HK-2 (cell line): ENCODE measurements around the gene WASHC2C.
"Not testable (repeated sequence)": the region's sequence is repeated elsewhere in the genome, so short reads cannot be mapped to it uniquely, and the experiment has no call there.

Source experiments
- DNase-seq: peaks from one replicate; pipeline ENCODE4 v3.0.0-alpha.2; 2018; ENCODE audit not compliant: unreplicated experiment

The WASHC2C gene, protein sequence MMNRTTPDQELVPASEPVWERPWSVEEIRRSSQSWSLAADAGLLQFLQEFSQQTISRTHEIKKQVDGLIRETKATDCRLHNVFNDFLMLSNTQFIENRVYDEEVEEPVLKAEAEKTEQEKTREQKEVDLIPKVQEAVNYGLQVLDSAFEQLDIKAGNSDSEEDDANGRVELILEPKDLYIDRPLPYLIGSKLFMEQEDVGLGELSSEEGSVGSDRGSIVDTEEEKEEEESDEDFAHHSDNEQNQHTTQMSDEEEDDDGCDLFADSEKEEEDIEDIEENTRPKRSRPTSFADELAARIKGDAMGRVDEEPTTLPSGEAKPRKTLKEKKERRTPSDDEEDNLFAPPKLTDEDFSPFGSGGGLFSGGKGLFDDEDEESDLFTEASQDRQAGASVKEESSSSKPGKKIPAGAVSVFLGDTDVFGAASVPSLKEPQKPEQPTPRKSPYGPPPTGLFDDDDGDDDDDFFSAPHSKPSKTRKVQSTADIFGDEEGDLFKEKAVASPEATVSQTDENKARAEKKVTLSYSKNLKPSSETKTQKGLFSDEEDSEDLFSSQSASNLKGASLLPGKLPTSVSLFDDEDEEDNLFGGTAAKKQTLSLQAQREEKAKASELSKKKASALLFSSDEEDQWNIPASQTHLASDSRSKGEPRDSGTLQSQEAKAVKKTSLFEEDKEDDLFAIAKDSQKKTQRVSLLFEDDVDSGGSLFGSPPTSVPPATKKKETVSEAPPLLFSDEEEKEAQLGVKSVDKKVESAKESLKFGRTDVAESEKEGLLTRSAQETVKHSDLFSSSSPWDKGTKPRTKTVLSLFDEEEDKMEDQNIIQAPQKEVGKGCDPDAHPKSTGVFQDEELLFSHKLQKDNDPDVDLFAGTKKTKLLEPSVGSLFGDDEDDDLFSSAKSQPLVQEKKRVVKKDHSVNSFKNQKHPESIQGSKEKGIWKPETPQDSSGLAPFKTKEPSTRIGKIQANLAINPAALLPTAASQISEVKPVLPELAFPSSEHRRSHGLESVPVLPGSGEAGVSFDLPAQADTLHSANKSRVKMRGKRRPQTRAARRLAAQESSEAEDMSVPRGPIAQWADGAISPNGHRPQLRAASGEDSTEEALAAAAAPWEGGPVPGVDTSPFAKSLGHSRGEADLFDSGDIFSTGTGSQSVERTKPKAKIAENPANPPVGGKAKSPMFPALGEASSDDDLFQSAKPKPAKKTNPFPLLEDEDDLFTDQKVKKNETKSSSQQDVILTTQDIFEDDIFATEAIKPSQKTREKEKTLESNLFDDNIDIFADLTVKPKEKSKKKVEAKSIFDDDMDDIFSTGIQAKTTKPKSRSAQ (N-terminal part only)

DNA sequence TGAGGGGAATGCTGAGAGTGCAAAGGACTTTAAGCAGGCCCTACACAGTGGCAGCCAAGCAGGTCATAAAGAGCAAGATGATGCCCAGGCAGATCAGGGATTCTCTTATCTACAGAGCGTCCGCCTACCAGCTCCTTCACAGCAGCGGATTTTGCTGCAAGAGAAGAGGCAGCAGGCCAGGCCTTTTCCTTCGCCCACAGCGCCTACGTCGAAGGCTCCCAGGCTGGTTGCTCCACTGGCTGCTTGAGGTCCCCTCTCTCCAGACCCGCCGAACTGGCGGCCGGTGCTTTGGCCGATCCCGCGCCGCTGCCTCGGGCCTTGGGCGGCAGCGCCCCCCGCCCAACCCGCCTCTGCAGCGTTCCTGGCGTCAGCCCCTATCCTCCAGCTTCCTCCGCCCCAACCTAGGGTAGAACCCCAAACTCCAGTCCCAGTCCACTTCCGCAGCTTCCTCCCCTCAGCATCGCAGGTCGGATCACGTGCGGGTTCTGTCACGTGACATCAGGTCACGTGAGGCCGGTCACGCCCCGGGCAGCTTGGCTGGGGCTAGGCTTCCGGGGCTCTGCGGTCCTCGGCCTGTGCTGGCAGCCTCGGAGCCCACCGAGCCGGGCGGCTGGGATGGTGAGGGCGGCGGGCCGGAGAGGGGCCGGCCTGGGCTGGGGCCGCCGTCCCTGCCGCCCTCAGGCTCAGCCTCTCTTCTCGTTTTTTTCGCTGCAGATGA lies at the start of gene WASHC2C:
TSS of gene WASHC2C (plus strand) at position 564 of the 718 bp plus-strand sequence. CDS start at position 616, 52 bp downstream.
- DNase-seq: peak; percentile 92

DNA sequence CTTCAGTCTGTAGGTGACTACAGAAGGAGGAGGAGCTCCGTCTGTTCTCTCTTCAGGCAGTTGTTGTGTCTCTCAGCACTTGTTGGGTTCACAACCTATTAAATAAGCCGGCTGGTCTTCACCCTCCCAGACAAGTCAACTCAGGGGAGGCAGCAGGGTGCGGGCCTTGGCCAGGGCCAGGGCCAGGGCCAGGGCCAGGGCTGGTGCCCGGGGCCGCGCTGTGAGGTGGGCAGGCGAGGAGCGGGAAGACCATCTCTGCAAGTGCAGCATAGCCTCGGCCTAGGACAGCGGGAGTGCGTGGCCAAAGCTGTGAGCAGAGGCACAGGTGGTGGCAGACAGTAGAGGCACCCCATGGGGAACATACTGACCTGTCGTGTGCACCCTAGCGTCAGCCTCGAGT lies 48.6 kb upstream of the WASHC2C start:
- not testable (repeated sequence) for DNase-seq

DNA sequence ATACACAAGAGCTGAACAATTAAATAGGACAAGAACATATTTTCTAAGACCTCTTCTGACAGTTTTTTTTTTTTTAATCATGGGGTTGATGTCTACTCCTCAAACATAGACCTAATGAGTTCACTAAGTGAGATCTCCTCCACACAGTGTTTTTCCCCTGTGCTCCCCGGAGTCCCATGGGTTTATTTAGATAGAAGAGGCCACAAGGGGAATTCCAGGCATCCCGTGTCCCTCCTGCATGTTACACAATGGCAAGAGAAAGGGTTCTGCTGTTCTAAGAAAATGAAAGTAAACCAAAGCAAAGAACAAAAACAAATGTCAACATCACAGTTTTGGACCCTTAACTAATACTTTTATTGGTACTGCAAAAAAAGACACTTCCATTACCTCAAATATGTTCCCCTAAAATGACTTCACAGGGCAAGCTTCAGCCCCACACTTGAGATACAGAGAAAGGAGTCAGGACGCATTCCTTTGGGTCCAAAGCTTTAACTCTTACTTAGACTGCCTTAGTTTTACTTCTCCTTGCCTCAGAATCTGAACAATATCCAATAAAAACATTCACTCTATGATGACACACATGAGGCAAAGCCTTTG lies 16.8 kb upstream of the WASHC2C start:
- not testable (repeated sequence) for DNase-seq

DNA sequence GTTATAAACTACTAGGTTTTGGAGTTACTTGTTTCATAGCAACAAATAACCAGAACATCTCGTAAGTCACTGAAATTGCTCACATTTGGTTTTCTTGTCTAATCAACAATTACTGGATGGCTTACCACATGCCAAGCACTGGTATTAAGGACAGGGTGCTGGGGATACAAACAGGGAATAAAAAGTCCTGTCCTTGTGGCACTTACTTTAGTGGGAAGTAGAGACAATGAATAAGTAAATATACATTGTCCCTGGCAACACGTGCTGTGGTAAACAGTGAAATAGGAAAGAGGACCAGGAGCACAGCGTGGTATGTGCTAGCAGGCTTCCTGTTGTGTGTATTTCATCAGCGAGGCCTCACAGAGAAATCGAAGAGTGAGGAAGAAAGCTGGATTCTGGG lies 15.8 kb upstream of the WASHC2C start:
- DNase-seq: not testable (repeated sequence)

GRCh38 chr10:45717053-45717452 lies 10.0 kb upstream of the WASHC2C start:
- DNase-seq: not testable (repeated sequence)

DNA sequence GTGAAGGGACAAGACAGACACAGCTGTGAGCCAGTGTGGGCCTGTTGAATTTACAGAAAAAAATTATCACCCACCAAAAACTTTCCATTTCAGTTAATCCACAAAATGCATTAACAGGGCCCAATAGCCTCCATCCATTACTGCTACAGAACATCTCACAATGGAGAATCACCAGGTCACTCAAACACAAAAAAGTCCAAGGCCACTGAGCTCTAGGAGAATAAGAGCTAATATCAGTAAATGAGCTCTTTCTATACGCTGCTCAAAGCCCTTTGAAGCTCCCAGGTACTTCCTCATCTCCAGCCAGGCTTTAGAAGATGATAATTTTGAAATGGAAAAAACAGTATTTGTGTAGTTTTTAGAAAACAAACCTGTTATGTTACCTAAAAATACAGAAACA lies 9.4 kb upstream of the WASHC2C start:
- DNase-seq: not testable (repeated sequence)

- DNase-seq: not testable (repeated sequence)
Measured at GRCh38 chr10:45721503-45721902, 5.6 kb upstream of the WASHC2C start.

DNA sequence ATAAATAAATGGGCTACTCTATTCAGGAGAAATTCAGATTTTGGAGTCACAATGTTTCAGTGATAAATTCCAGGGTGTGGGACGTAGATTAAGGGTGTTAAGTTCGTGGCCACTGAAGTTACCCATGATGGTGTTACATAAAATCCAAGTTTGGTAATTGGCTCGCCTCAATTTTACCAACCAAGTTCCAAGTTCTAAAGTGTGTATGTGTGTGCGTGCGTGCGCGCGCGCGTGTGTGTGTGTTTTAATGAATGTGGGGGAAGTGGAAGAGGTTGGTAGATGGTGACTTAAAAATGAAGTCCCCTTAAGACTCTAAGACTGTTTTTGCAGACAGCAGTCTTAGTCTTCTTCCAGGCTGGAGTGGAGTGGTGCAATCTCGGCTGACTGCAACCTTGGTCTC lies 3.2 kb upstream of the WASHC2C start:
- not testable (repeated sequence) for DNase-seq

- not testable (repeated sequence) for DNase-seq
Measured at GRCh38 chr10:45727421-45727965, 427 bp downstream of the WASHC2C start.

DNA sequence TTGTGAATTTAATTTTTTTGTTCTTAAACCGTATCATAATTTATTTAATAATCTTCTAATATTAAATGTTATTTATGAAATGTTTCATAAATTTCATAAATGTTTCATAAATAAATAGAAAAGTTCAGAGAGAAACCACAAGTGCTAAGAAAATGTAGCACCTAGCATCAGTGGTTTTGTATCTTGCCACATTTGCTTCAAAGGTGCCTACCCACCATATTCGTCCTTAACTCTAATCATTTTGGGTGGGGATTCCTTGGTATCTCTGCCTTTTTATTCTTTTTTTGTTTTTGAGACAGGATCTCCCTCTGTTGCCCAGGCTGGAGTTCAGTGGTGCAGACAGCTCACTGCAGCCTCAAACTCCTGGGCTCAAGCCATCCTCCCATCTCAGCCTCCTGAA lies 7.4 kb downstream of the WASHC2C start:
- DNase-seq: not testable (repeated sequence)

DNA sequence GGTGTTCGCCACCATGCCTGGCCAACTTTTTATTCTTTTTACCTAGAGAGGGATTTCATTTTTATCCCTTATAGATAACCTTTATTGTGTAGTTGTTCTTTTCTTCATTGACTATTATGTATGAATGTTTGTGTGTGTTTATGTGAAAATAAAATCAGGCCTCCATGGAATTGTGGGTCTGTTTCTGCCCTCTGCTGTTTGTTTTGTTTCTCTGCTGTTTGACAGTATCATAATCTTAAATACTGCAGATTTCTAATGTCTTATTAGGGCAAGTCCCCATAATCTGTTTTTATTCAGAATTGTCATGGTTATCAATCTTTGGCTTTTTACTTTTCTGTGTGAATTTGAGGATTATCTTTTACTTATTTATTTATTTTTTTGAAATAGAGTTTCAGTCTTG lies 7.8 kb downstream of the WASHC2C start:
- DNase-seq: not testable (repeated sequence)

GRCh38 chr10:45741559-45741958 lies 14.5 kb downstream of the WASHC2C start:
- DNase-seq: not testable (repeated sequence)

GRCh38 chr10:45742014-45742413 lies 14.9 kb downstream of the WASHC2C start:
- DNase-seq: not testable (repeated sequence)

- DNase-seq: not testable (repeated sequence)
Measured at GRCh38 chr10:45751141-45751540, 24.1 kb downstream of the WASHC2C start.

DNA sequence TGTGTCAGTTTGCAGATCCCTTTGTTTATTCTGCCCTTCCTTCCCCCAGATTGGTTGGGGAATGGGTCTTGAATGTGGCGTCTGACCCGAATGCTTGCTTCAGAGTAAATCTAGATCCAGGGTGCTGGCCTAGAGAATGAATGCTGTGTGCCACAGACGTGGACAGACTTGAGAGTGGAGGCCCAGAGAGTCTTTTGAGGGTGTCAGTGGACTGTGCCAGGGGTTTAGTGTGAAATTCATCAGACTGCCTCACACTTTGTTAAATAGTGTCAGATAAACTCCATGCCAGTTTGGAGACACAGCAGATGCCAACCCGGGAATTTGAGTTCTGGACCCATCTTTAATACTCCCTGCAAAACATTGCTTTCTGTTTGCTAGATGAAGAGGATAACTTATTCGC lies 25.1 kb downstream of the WASHC2C start:
- not testable (repeated sequence) for DNase-seq

DNA sequence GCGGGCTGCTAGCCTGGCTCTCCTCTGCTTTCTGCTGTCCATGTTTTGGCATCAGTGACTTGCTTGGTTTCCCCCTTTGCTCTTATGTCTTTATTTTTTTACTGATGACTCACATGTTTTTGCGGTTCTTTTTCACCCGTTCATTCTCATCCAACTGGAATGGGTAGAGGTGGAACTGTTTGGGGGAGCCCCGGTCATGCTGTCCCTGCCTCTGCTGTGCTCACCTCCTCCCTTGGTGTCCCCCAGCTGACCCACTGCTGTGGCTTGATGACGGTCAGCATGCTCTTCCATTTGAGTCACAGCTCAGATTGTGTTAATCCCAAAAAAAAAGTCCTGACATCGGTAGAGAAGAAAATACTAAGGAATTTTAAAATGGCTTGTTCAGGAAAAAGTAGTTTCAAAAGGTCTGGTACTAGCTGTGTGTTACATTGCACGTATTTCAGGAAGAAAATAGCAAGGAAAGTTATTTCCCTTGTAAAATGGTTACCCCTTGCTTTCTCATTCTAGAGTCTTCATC lies 27.0 kb downstream of the WASHC2C start:
- not testable (repeated sequence) for DNase-seq

DNA sequence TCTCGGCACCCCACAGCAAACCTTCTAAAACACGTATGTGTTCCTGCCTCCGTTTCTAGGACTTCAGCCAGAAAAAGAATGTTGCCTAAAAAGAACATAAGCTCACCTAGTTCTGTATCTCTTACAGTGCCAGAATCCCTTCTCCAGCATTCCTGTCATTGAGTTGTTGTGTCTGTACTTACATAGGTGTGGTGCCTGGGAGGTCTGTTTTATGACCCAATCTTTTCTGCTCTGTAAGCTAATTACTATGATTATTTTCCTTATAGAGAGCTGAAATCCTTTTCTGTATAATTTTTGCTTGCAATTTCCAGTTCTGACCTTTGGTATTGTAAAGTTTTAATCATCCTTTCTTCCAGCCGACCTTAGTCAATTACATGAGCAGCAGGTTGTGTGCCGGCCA lies 28.0 kb downstream of the WASHC2C start:
- DNase-seq: not testable (repeated sequence)

DNA sequence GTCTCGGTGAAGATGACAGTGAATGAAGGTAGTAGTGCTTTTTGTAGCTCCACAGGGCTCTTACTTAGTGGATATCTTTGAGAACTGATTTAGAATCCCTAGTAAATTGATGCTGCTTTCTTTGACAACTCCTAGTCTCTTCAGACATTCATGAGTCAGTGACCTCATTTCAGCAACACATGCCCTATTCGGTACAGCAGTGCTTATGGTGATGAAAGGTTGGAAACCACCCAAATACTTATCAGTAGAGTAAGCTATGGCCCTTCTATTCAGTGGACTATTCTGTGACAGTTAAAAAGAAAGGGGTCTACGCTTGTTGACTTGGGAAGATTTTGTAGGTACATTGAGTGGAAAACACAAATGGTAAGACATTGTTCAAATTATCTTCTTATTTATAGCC lies 29.0 kb downstream of the WASHC2C start:
- not testable (repeated sequence) for DNase-seq

- DNase-seq: not testable (repeated sequence)
Measured at GRCh38 chr10:45757661-45758396, 30.8 kb downstream of the WASHC2C start.
